Renal cortex interstitium (tissue), 11 donors: ENCODE data around the gene HCAR1. TPM values are rescaled to one million over a fixed set of nuclear protein-coding genes. Genes with fewer than 3 reads are reported as not detected.
"Not testable (repeated sequence)": the region's sequence is repeated elsewhere in the genome, so short reads cannot be mapped to it uniquely, and the experiment has no call there.

ENCODE experiments used
- DNase-seq, 11 donors: peaks; one replicate each; pipeline ENCODE4 v3.0.0-alpha.2; 2013; ENCODE audit warnings: low read depth in 9 of 11, low spot score in 4 of 11; ENCODE audit errors: extremely low read depth in 1 of 11
- polyA plus RNA-seq, 3 donors: library from polyadenylated mRNA; unstranded; fragments of 120-200 nt; gene quantifications; one replicate each; pipeline ENCODE4 v1.2.1, GENCODE V29; 2013; ENCODE audit not compliant: insufficient read length in 3 of 3

The HCAR1 gene
- polyA plus RNA-seq, 3 donors = 2.5 to 2.7 (median 2.7) TPM

GRCh38 chr12:122688291-122688690 lies 42.4 kb downstream of the HCAR1 start:
- DNase-seq = no peak

GRCh38 chr12:122687086-122687485 lies 43.6 kb downstream of the HCAR1 start:
- DNase-seq = no peak

- no peak for DNase-seq
Observed at GRCh38 chr12:122686538-122686937, 44.1 kb downstream of the HCAR1 start.

- DNase-seq = no peak
Observed at GRCh38 chr12:122684297-122684813, 46.3 kb downstream of the HCAR1 start.

- DNase-seq = no peak
Observed at GRCh38 chr12:122681814-122682213, 48.8 kb downstream of the HCAR1 start.

GRCh38 chr12:122680989-122681388 lies 49.7 kb downstream of the HCAR1 start:
- DNase-seq = not testable (repeated sequence)

- DNase-seq = not testable (repeated sequence)
Observed at GRCh38 chr12:122676781-122677180, 53.9 kb downstream of the HCAR1 start.

Other genes with a start within 250 kb of the HCAR1 start
- 10 to 100 TPM; 37.6 to 48.8 (median 39.7) TPM for gene ZCCHC8, start 229.9 kb downstream of the HCAR1 start, polyA plus RNA-seq
- gene RSRC2, start 203.9 kb downstream of the HCAR1 start, polyA plus RNA-seq = 100 to 1,000 TPM; 193 to 227 (median 211) TPM
- 10 to 100 TPM; 35.0 to 48.4 (median 45.9) TPM for gene KNTC1, start 203.6 kb downstream of the HCAR1 start, polyA plus RNA-seq
- gene HCAR2, start 27.5 kb downstream of the HCAR1 start, polyA plus RNA-seq = under 1 TPM; 0.22 to 0.57 (median 0.34) TPM
- gene HCAR3, start 14.0 kb downstream of the HCAR1 start, polyA plus RNA-seq = under 1 TPM; 0.19 to 0.62 (median 0.26) TPM
- 100 to 1,000 TPM in 1 of 3 donors, 10 to 100 TPM in 2; 88.3 to 102 (median 99.2) TPM for gene DENR, start 22.0 kb upstream of the HCAR1 start, polyA plus RNA-seq
- gene CCDC62, start 43.7 kb upstream of the HCAR1 start, polyA plus RNA-seq = under 1 TPM; 0.33 to 0.45 (median 0.40) TPM
- 100 to 1,000 TPM in 1 of 3 donors, 10 to 100 TPM in 2; 54.1 to 115 (median 74.2) TPM for gene HIP1R, start 104.6 kb upstream of the HCAR1 start, polyA plus RNA-seq
- gene VPS37B, start 165.3 kb upstream of the HCAR1 start, polyA plus RNA-seq = 10 to 100 TPM; 23.4 to 32.6 (median 26.1) TPM
- 10 to 100 TPM in 1 of 3 donors, 1 to 10 TPM in 2; 5.0 to 10.4 (median 7.5) TPM for gene ABCB9, start 235.6 kb upstream of the HCAR1 start, polyA plus RNA-seq
- gene OGFOD2, start 244.4 kb upstream of the HCAR1 start, polyA plus RNA-seq = 10 to 100 TPM; 11.8 to 21.2 (median 17.0) TPM
- gene ARL6IP4, start 249.8 kb upstream of the HCAR1 start, polyA plus RNA-seq = 100 to 1,000 TPM; 161 to 222 (median 193) TPM